HepG2 (cell line): ENCODE data around the gene C11orf91. TPM values are rescaled to one million over a fixed set of nuclear protein-coding genes. Genes with fewer than 3 reads are reported as not detected.
A peak's percentile ranks its signal among the peaks of the same experiment; 100 is the strongest.

Experiments
- EEA1 ChIP-seq: sonication (generic); formaldehyde crosslinking; IDR thresholded peaks from 2 replicates; pipeline ENCODE4 v1.5.1; 2020; ENCODE audit warnings: mild to moderate bottlenecking, missing genetic modification reagents, borderline replicate concordance
- ELK4 ChIP-seq: sonication (generic); formaldehyde crosslinking; IDR thresholded peaks from 2 replicates; pipeline ENCODE4 v1.9.0; 2021; ENCODE audit warnings: missing genetic modification reagents, borderline replicate concordance
- KLF13 ChIP-seq: sonication (generic); formaldehyde crosslinking; IDR thresholded peaks from 2 replicates; pipeline ENCODE4 v1.4.0; 2020; ENCODE audit warnings: mild to moderate bottlenecking, missing genetic modification reagents
- KLF15 ChIP-seq: sonication (generic); formaldehyde crosslinking; IDR thresholded peaks from 2 replicates; pipeline ENCODE4 v1.8.1; 2023; ENCODE audit warnings: borderline replicate concordance, mild to moderate bottlenecking, inconsistent platforms, missing genetic modification reagents, mixed read lengths
- MAFG ChIP-seq: sonication (generic); formaldehyde crosslinking; IDR thresholded peaks from 2 replicates; pipeline ENCODE4 v1.5.1; 2020; ENCODE audit warnings: mild to moderate bottlenecking, missing genetic modification reagents
- MED8 ChIP-seq: sonication (generic); formaldehyde crosslinking; IDR thresholded peaks from 2 replicates; pipeline ENCODE4 v1.8.1; 2023; ENCODE audit warnings: mild to moderate bottlenecking, missing genetic modification reagents; ENCODE audit not compliant: insufficient replicate concordance
- MYNN ChIP-seq: sonication (generic); formaldehyde crosslinking; IDR thresholded peaks from 2 replicates; pipeline ENCODE4 v1.4.0; 2020; ENCODE audit warnings: mild to moderate bottlenecking, low read depth, missing genetic modification reagents
- SMARCE1 ChIP-seq: fragments of 450-650 bp; IDR thresholded peaks from 2 replicates; pipeline ENCODE4 v1.6.1; 2017; ENCODE audit warnings: borderline replicate concordance
- STAT6 ChIP-seq: sonication (generic); formaldehyde crosslinking; IDR thresholded peaks from 2 replicates; pipeline ENCODE4 v1.4.0; 2020; ENCODE audit warnings: missing genetic modification reagents, mild to moderate bottlenecking, borderline replicate concordance
- TOE1 ChIP-seq: sonication (generic); formaldehyde crosslinking; IDR thresholded peaks from 2 replicates; pipeline ENCODE4 v1.4.0; 2020; ENCODE audit warnings: mild to moderate bottlenecking, missing genetic modification reagents
- ZFP90 ChIP-seq: sonication (generic); formaldehyde crosslinking; IDR thresholded peaks from 2 replicates; pipeline ENCODE4 v1.8.0; 2022; ENCODE audit warnings: missing genetic modification reagents, mild to moderate bottlenecking, inconsistent platforms, borderline replicate concordance
- ZNF20 ChIP-seq: sonication (generic); formaldehyde crosslinking; IDR thresholded peaks from 2 replicates; pipeline ENCODE4 v1.4.0; 2020; ENCODE audit warnings: mild to moderate bottlenecking, moderate library complexity, missing genetic modification reagents
- ZNF75D ChIP-seq: sonication (generic); formaldehyde crosslinking; IDR thresholded peaks from 2 replicates; pipeline ENCODE4 v1.8.1; 2023; ENCODE audit warnings: missing genetic modification reagents, mild to moderate bottlenecking, borderline replicate concordance
- ZSCAN21 ChIP-seq: sonication (generic); formaldehyde crosslinking; IDR thresholded peaks from 2 replicates; pipeline ENCODE4 v1.8.0; 2022; ENCODE audit warnings: mild to moderate bottlenecking, missing genetic modification reagents, moderate library complexity, borderline replicate concordance
- polyA plus RNA-seq, 8 experiments: library from polyadenylated mRNA; depleted of rRNA in 3 of 8; stranded (reverse) in 7 of 8; unstranded in 1 of 8; fragments of >200 nt; fragmentation: Illumina TruSeq in 4 of 8; extraction: Trizol in 4 of 8; gene quantifications; 2 replicates each; pipeline versions ENCODE4 v1.2.1 to v1.2.3, GENCODE V29; 2011 to 2016; ENCODE audit warnings: low read depth in 4 of 8, missing spikeins in 1 of 8, mixed read lengths in 1 of 8; ENCODE audit not compliant: insufficient read depth in 1 of 8
- total RNA-seq, 5 experiments: library from RNA; depleted of rRNA; stranded (reverse); fragments of >200 nt; fragmentation: Illumina TruSeq; extraction: Trizol; gene quantifications; 2 replicates each; pipeline ENCODE4 v1.2.3, GENCODE V29; 2016; ENCODE audit warnings: low read depth in 1 of 5
- TF ChIP-seq, protein P1 (sequence below): sonication (generic); formaldehyde crosslinking; IDR thresholded peaks from 2 replicates; pipeline ENCODE4 v1.4.0; 2020; ENCODE audit warnings: missing genetic modification reagents
- TF ChIP-seq, protein P2 (sequence below): IDR thresholded peaks from 2 replicates; pipeline ENCODE4 v1.6.1; 2016; ENCODE audit warnings: mild to moderate bottlenecking
- TF ChIP-seq, protein P3 (sequence below): sonication (generic); formaldehyde crosslinking; IDR thresholded peaks from 2 replicates; pipeline ENCODE4 v1.5.0; 2020; ENCODE audit warnings: mild to moderate bottlenecking, missing genetic modification reagents

Gene C11orf91
- total and polyA plus RNA-seq, 2 of the 13 experiments (the other 11 are each of a cell fraction or from before 2014, with no cell fraction given) = 0.35 TPM; not detected in 1

DNA sequence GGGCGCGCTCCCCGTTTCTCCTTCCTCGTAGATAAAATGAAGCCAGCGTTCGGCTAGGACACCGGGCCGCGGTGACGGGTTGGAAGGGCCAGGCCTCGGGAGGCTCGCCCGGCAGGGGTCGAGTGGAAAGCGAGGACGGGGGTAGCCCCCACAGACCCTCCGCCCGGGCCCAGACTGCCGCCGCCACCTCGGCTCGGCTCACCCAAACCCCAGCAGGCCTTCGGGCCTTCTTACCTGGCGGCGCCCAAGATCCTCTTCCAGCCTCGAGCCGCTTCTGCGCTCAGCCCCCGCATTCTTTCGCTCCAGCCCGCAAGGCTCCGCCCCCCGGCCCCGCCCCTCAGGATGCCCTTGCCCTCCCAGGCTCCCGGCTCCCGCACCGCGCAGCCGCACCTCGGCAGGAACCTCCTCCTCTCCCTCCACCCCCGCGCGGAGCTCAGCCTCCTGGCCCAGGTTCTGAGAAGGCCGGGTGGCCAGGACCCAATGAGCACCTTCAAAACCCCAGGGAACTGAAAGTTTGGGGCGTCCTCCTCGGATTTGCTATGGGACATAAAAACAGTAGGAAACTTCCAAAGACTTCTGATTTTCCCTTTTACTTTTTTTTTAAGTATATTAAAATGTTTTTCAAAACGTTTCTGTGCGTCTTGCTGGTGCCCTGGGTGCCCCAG, 35.7 kb upstream of the C11orf91 start, which contains the start of gene CD59 (continued):
- TF ChIP-seq, protein P1, sequence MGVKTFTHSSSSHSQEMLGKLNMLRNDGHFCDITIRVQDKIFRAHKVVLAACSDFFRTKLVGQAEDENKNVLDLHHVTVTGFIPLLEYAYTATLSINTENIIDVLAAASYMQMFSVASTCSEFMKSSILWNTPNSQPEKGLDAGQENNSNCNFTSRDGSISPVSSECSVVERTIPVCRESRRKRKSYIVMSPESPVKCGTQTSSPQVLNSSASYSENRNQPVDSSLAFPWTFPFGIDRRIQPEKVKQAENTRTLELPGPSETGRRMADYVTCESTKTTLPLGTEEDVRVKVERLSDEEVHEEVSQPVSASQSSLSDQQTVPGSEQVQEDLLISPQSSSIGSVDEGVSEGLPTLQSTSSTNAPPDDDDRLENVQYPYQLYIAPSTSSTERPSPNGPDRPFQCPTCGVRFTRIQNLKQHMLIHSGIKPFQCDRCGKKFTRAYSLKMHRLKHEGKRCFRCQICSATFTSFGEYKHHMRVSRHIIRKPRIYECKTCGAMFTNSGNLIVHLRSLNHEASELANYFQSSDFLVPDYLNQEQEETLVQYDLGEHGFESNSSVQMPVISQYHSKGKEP (CRISPR knock-in tag) = no peak
- peak; percentile 28 for TF ChIP-seq MED8 (CRISPR knock-in tag)
- TF ChIP-seq ZSCAN21 (CRISPR knock-in tag) = peak; percentile 76
- TF ChIP-seq, protein P2, sequence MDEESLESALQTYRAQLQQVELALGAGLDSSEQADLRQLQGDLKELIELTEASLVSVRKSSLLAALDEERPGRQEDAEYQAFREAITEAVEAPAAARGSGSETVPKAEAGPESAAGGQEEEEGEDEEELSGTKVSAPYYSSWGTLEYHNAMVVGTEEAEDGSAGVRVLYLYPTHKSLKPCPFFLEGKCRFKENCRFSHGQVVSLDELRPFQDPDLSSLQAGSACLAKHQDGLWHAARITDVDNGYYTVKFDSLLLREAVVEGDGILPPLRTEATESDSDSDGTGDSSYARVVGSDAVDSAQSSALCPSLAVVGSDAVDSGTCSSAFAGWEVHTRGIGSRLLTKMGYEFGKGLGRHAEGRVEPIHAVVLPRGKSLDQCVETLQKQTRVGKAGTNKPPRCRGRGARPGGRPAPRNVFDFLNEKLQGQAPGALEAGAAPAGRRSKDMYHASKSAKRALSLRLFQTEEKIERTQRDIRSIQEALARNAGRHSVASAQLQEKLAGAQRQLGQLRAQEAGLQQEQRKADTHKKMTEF (CRISPR knock-in tag) = peak; percentile 41; the same call in 1 of the 2 replicates
- TF ChIP-seq ZNF20 (CRISPR knock-in tag) = no peak
- no peak for TF ChIP-seq MAFG (CRISPR knock-in tag)
- TF ChIP-seq EEA1 (CRISPR knock-in tag) = no peak
- TF ChIP-seq ZFP90 = no peak
- no peak for TF ChIP-seq ELK4 (CRISPR knock-in tag)
- no peak for TF ChIP-seq STAT6 (CRISPR knock-in tag)
- TF ChIP-seq KLF15 (CRISPR knock-in tag) = no peak
- 0 out of 2 replicates have a peak, but pooled peaks have one; percentile 8 for TF ChIP-seq ZNF75D (CRISPR knock-in tag)
- TF ChIP-seq, protein P3, sequence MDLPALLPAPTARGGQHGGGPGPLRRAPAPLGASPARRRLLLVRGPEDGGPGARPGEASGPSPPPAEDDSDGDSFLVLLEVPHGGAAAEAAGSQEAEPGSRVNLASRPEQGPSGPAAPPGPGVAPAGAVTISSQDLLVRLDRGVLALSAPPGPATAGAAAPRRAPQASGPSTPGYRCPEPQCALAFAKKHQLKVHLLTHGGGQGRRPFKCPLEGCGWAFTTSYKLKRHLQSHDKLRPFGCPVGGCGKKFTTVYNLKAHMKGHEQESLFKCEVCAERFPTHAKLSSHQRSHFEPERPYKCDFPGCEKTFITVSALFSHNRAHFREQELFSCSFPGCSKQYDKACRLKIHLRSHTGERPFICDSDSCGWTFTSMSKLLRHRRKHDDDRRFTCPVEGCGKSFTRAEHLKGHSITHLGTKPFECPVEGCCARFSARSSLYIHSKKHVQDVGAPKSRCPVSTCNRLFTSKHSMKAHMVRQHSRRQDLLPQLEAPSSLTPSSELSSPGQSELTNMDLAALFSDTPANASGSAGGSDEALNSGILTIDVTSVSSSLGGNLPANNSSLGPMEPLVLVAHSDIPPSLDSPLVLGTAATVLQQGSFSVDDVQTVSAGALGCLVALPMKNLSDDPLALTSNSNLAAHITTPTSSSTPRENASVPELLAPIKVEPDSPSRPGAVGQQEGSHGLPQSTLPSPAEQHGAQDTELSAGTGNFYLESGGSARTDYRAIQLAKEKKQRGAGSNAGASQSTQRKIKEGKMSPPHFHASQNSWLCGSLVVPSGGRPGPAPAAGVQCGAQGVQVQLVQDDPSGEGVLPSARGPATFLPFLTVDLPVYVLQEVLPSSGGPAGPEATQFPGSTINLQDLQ (CRISPR knock-in tag) = no peak
- no peak for TF ChIP-seq MYNN (CRISPR knock-in tag)
- no peak for TF ChIP-seq SMARCE1
- TF ChIP-seq TOE1 (CRISPR knock-in tag) = no peak
- no peak for TF ChIP-seq KLF13 (CRISPR knock-in tag)
